Measurements from ENCODE around the gene TOR1AIP2.

The TOR1AIP2 gene

DNA sequence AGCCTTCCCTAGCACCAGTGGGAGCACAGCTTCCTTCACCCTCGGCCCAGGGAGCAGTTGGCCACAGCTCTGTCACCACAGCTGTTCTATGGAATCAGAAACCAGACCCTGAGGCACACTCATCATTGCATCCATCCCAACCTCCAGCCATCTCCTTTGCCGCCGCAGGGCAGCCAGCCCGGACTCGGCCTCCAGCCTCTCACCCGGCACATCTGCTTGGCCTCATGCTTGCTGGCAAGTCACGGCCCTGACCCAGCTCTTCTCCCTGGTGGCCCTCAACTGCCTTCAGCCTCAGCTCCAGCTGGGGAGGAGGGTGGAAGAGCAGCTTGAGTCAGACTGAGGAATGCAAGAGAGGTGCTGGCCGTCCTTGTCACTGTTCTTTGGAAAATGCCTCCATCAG lies 59.8 kb downstream of the TOR1AIP2 start:
- H3K36me3 ChIP-seq (ENCODE audit: control insufficient read depth, insufficient read depth, low read length): no peaks in the 10 kb centered on the region

DNA sequence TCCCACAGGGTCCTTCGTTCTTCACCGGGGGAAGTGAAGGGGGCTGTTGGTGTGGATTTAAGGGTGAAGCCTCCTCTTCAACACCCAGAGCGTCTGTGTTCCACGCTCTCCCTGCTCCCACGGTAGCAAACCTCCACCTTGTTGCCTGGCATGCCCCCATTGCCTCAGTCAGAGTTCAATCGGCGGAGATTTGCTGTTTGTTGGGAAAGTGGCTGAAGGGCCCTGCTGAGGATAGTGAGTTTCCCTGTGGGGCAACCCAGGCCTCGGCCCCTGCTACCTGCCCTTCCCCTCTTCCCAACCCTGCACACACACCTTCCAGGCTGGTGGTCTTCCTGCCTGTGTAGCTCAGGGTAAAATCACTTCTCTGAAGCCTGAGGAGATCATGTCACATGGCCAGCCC lies 60.5 kb downstream of the TOR1AIP2 start:
- Histone ChIP-seq H3K27me3 (replicated peaks; ENCODE audit: control insufficient read depth, insufficient read depth, low read length, poor library complexity, severe bottlenecking) (no peaks in the 10 kb centered on the region), H3K36me3 (ENCODE audit: control insufficient read depth, insufficient read depth, low read length) (no peaks in the 10 kb centered on the region), H3K9me3 (ENCODE audit: control insufficient read depth, low read length) (no peaks in the 10 kb centered on the region), H3K4me1 (ENCODE audit: control insufficient read depth, insufficient read depth, low read length, poor library complexity, severe bottlenecking) (peaks cover 12% of the 10 kb centered on the region), H3K27ac (ENCODE audit: insufficient read depth, low read length, poor library complexity, severe bottlenecking) (no peak overlapping the region), H3K4me3 (ENCODE audit: insufficient read depth, low read depth, low read length, poor library complexity, severe bottlenecking) (no peak overlapping the region)
- DNase-seq: no peak

More for the DNA sequence above, 59.8 kb downstream of the TOR1AIP2 start:
- H3K9me3 ChIP-seq (ENCODE audit: control insufficient read depth, low read length): no peaks in the 10 kb centered on the region
- no peak overlapping the region for H3K27ac ChIP-seq (ENCODE audit: insufficient read depth, low read length, poor library complexity, severe bottlenecking)
- no peak overlapping the region for H3K4me3 ChIP-seq (ENCODE audit: insufficient read depth, low read depth, low read length, poor library complexity, severe bottlenecking)
- peaks cover 12% of the 10 kb centered on the region for H3K4me1 ChIP-seq (ENCODE audit: control insufficient read depth, insufficient read depth, low read length, poor library complexity, severe bottlenecking)
- H3K27me3 ChIP-seq (replicated peaks; ENCODE audit: control insufficient read depth, insufficient read depth, low read length, poor library complexity, severe bottlenecking): no peaks in the 10 kb centered on the region
- DNase-seq: no peak

DNA sequence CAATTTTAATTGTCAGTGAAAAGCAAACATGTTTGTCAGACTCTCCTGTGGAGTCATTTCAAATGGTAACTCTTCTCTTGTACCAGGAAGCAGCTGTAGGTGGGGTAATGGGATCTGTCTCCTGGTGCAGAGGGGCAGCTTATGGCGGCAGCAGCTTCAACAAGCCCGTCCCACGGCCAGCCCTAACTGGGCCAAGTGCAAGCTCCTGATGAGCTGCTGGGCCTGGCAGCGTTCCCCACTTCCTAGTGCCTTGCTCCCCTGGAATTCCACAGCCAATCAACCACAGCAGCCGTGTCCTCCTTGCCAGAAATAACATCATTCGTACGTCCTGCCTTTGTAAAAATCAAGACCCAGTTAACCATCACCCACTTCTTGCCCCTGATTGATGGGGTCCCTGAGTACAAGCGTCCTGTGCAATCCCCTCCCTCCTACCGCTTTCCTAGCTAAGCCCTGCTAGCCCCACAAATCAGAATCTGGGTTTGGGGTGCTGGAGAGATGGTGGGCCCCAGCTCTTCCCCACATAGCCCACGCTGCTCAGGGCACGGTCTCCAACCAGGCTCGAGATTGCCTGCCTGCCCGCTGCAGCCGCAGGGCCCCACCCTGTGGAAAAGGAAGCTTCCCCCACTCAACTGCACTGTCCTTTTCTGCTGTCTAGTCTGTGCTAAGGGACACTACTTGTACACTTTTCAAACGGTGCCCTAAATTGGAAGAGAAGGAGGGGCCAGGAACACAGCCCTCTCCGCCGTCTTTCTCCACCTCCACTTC lies 61.2 kb downstream of the TOR1AIP2 start:
- Histone ChIP-seq H3K27me3 (replicated peaks; ENCODE audit: control insufficient read depth, insufficient read depth, low read length, poor library complexity, severe bottlenecking) (no peaks in the 10 kb centered on the region), H3K4me1 (ENCODE audit: control insufficient read depth, insufficient read depth, low read length, poor library complexity, severe bottlenecking) (peaks cover 12% of the 10 kb centered on the region), H3K36me3 (ENCODE audit: control insufficient read depth, insufficient read depth, low read length) (no peaks in the 10 kb centered on the region), H3K27ac (ENCODE audit: insufficient read depth, low read length, poor library complexity, severe bottlenecking) (no peak overlapping the region), H3K4me3 (ENCODE audit: insufficient read depth, low read depth, low read length, poor library complexity, severe bottlenecking) (no peak overlapping the region), H3K9me3 (ENCODE audit: control insufficient read depth, low read length) (no peaks in the 10 kb centered on the region)
- no peak for DNase-seq

DNA sequence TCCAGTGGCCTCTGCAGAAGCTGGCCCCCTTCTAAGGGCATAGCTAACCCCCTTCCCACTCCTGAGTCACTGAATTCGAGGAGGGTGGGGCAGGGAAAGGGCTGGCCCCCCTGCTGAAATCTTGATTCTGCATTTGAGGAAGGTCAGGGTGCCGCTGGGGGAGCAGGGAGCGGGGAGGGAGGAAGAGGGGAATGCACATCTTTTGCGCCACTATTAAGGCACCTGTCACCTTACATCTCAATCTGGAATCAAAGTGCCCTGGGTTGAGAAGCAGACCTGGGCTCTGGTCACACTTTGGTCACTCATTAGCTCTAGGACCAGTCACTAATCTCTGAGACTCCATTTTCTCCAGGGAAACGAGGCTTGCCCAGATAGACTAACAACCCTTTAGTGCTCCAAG lies 62.0 kb downstream of the TOR1AIP2 start:
- Histone ChIP-seq H3K27me3 (replicated peaks; ENCODE audit: control insufficient read depth, insufficient read depth, low read length, poor library complexity, severe bottlenecking) (no peaks in the 10 kb centered on the region), H3K4me3 (ENCODE audit: insufficient read depth, low read depth, low read length, poor library complexity, severe bottlenecking) (peak overlapping the region; percentile 63)
- DNase-seq: no peak

DNA sequence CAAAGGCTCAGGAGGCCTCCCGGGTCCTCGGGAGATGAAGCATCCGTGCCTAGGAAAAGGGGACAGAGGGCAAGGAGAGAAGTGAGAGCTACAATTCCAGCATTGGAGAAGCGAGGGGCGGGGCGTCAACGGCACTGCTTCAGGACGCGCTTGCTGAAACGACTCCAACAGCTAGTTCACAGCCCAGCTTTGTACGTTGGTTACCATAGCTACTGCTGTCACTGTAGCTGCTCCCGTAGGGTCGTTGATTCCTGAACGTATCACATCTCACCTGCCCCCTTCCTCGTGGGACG lies 63.1 kb downstream of the TOR1AIP2 start:
- H3K27ac ChIP-seq (ENCODE audit: insufficient read depth, low read length, poor library complexity, severe bottlenecking): peak overlapping the region; percentile 53
- H3K4me1 ChIP-seq (ENCODE audit: control insufficient read depth, insufficient read depth, low read length, poor library complexity, severe bottlenecking): peaks cover 12% of the 10 kb centered on the region
- no peaks in the 10 kb centered on the region for H3K36me3 ChIP-seq (ENCODE audit: control insufficient read depth, insufficient read depth, low read length)
- DNase-seq: no peak
- H3K9me3 ChIP-seq (ENCODE audit: control insufficient read depth, low read length): no peaks in the 10 kb centered on the region
- H3K27me3 ChIP-seq (replicated peaks; ENCODE audit: control insufficient read depth, insufficient read depth, low read length, poor library complexity, severe bottlenecking): no peaks in the 10 kb centered on the region
- peak overlapping the region; percentile 63 for H3K4me3 ChIP-seq (ENCODE audit: insufficient read depth, low read depth, low read length, poor library complexity, severe bottlenecking)

More for the DNA sequence above, 62.0 kb downstream of the TOR1AIP2 start:
- Histone ChIP-seq H3K9me3 (ENCODE audit: control insufficient read depth, low read length) (no peaks in the 10 kb centered on the region), H3K4me1 (ENCODE audit: control insufficient read depth, insufficient read depth, low read length, poor library complexity, severe bottlenecking) (peaks cover 12% of the 10 kb centered on the region), H3K27ac (ENCODE audit: insufficient read depth, low read length, poor library complexity, severe bottlenecking) (peak overlapping the region; percentile 53), H3K36me3 (ENCODE audit: control insufficient read depth, insufficient read depth, low read length) (no peaks in the 10 kb centered on the region)

DNA sequence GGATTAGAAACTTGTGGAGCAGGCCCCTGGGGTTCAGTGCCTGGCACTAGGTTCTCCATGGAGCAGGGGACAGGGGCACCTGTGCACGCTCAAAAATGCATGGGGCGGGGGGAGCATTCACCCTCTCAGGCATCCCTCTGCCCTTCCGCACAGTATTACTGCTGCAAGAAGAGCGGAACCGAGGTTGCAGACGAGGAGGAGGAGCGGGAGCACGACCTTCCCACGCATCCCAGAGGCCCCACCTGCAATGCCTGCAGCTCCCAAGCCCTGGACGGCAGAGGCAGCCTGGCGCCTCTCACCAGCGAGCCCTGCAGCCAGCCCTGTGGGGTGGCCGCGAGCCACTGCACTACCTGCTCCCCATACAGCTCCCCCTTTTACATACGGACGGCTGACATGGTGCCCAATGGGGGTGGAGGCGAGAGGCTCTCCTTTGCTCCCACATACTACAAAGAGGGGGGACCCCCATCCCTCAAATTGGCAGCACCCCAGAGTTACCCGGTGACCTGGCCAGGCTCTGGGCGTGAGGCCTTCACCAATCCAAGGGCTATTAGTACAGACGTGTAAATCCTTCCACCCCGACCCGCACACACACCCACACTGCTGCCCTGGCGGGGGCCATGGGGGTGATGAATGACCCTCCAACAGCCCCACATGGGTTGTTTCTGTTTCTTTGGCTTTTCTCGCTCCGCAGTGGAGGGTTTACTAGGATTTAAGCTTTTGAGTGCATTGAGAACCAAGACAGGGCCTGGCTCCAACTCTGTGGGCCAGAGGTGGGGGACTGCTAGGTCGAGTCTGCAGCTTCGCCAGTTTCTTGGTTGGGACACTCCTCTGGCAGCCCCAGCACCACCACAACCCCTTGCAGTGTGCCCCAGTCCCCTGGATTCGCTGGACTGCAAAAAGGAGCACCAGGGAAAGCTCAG lies 63.7 kb downstream of the TOR1AIP2 start:
- Histone ChIP-seq H3K4me3 (ENCODE audit: insufficient read depth, low read depth, low read length, poor library complexity, severe bottlenecking) (peak overlapping the region; percentile 63), H3K36me3 (ENCODE audit: control insufficient read depth, insufficient read depth, low read length) (no peaks in the 10 kb centered on the region)
- no peak for DNase-seq

DNA sequence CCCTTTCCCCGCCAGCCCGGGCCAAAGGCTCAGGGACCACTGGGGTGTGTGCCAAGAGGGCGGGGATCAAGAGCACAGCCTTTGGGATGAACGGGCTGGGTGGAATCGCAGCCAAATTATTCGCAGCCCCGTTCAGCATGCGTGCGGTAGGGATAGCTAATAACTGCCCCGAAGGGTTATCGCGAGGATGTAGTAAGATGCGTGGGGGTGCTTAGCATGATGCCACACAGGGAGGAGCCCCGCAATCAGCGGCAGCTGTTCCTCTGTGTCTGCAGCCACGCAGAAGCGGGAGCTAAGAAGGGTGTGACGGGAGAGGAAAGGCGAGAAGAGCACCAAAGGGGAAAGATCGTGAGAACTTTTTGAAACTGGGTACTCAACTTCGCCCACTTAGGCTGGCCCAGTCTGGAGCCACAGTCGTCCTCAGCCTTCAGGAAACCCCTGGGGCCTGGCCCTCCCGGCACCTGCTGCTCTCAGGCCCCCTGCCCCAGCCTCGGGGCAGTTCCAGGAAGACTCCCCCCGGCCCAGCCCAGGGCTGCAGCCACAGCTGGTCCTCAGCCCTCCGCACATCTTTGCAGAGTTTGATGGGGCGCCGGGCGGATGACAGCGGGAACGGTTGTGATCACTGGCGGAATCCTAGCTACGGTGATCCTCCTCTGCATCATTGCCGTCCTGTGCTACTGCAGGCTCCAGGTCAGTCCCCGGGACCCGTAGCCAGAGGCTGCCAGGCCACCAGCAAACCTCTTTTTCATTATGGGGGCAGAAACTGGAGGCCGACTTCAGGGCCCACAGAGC lies 64.9 kb downstream of the TOR1AIP2 start:
- no peaks in the 10 kb centered on the region for H3K9me3 ChIP-seq (ENCODE audit: control insufficient read depth, low read length)
- peaks cover 12% of the 10 kb centered on the region for H3K4me1 ChIP-seq (ENCODE audit: control insufficient read depth, insufficient read depth, low read length, poor library complexity, severe bottlenecking)
- no peaks in the 10 kb centered on the region for H3K36me3 ChIP-seq (ENCODE audit: control insufficient read depth, insufficient read depth, low read length)
- H3K4me3 ChIP-seq (ENCODE audit: insufficient read depth, low read depth, low read length, poor library complexity, severe bottlenecking): no peak overlapping the region
- no peak overlapping the region for H3K27ac ChIP-seq (ENCODE audit: insufficient read depth, low read length, poor library complexity, severe bottlenecking)
- H3K27me3 ChIP-seq (replicated peaks; ENCODE audit: control insufficient read depth, insufficient read depth, low read length, poor library complexity, severe bottlenecking): no peaks in the 10 kb centered on the region
- DNase-seq: no peak

More for the DNA sequence above, 63.7 kb downstream of the TOR1AIP2 start:
- Histone ChIP-seq H3K27ac (ENCODE audit: insufficient read depth, low read length, poor library complexity, severe bottlenecking) (peak overlapping the region; percentile 53), H3K27me3 (replicated peaks; ENCODE audit: control insufficient read depth, insufficient read depth, low read length, poor library complexity, severe bottlenecking) (no peaks in the 10 kb centered on the region), H3K9me3 (ENCODE audit: control insufficient read depth, low read length) (no peaks in the 10 kb centered on the region), H3K4me1 (ENCODE audit: control insufficient read depth, insufficient read depth, low read length, poor library complexity, severe bottlenecking) (peaks cover 12% of the 10 kb centered on the region)

DNA sequence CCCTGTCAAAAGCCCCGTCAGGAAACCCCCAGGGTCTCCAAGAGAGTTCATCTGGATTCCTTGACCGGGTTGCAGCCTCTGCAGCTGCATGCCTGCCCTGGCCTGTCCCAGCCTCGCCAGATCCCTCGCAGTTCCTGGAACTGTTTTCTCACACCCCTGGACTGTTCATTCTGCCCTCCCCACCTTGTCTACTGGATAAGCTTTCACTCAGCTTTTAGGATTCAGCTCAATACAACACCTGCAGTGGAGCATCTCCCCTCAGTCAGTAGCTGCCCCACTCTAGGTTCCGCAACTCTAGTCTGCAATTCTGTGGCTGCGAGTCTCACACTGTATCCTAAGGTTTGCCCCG lies 67.3 kb downstream of the TOR1AIP2 start:
- H3K36me3 ChIP-seq (ENCODE audit: control insufficient read depth, insufficient read depth, low read length): no peaks in the 10 kb centered on the region
- no peaks in the 10 kb centered on the region for H3K9me3 ChIP-seq (ENCODE audit: control insufficient read depth, low read length)
- H3K27ac ChIP-seq (ENCODE audit: insufficient read depth, low read length, poor library complexity, severe bottlenecking): no peak overlapping the region
- no peak overlapping the region for H3K4me3 ChIP-seq (ENCODE audit: insufficient read depth, low read depth, low read length, poor library complexity, severe bottlenecking)
- H3K4me1 ChIP-seq (ENCODE audit: control insufficient read depth, insufficient read depth, low read length, poor library complexity, severe bottlenecking): peaks cover 9% of the 10 kb centered on the region
- DNase-seq: no peak
- no peaks in the 10 kb centered on the region for H3K27me3 ChIP-seq (replicated peaks; ENCODE audit: control insufficient read depth, insufficient read depth, low read length, poor library complexity, severe bottlenecking)

DNA sequence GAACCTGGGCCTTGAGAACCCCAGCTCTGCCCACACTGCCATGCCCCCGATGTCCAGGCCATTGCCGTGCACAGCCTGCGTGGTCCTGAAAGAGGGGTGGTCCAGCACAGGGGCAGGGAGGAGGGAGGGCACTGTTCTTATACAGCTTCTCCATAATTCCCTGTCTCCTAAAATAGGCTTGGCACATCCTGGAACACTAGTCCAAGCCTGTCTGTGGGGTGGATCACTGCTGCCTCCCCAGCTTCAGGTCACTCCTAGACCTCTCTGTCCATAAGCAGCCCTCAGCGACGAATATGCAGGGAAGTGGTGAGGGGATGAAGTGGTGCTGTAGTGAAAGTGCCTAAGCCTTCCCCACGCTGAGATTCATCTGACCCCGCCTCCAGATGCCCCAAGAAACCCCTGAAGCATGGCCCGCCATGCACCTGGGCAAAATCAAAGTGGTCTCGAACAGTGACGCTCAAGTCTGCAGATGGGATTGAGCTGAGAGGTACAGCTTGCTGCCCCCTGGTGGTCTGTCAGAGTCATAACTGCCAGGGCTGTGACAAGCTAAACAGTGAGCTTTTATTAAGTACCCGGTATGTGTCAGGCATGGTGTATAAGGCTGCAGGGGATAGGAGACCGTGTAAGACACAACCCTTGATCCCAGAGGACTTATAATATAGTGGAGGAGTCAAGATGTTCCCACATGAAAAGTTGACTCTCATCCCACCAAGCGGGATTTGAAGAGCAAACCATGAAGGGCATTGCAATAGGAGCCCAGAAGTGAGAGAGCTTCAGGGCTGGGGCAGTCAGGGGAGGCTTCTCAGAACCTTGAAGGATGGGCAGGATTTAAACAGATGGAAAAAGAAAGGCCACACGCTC lies 67.9 kb downstream of the TOR1AIP2 start:
- Histone ChIP-seq H3K4me1 (ENCODE audit: control insufficient read depth, insufficient read depth, low read length, poor library complexity, severe bottlenecking) (peaks cover 7% of the 10 kb centered on the region), H3K4me3 (ENCODE audit: insufficient read depth, low read depth, low read length, poor library complexity, severe bottlenecking) (no peak overlapping the region), H3K27ac (ENCODE audit: insufficient read depth, low read length, poor library complexity, severe bottlenecking) (no peak overlapping the region), H3K36me3 (ENCODE audit: control insufficient read depth, insufficient read depth, low read length) (no peaks in the 10 kb centered on the region), H3K9me3 (ENCODE audit: control insufficient read depth, low read length) (no peaks in the 10 kb centered on the region), H3K27me3 (replicated peaks; ENCODE audit: control insufficient read depth, insufficient read depth, low read length, poor library complexity, severe bottlenecking) (no peaks in the 10 kb centered on the region)
- peak; percentile 18 to 52 (median 27) for DNase-seq
